Measurements from ENCODE around the gene WNT7B.

Gene WNT7B

GRCh38 chr22:45971408-45972028 is 5.4 kb downstream of the WNT7B start:
- peak; percentile 64 for DNase-seq (ENCODE audit: low spot score)

GRCh38 chr22:45970705-45971407 is 6.1 kb downstream of the WNT7B start:
- peak; percentile 75 for DNase-seq (ENCODE audit: low spot score)

- DNase-seq (ENCODE audit: low spot score) = no peak
These were observed 7.0 kb downstream of the WNT7B start for GRCh38 chr22:45969801-45970470.

GRCh38 chr22:45969414-45969799 is 7.6 kb downstream of the WNT7B start:
- DNase-seq (ENCODE audit: low spot score) = peak; percentile 76

- DNase-seq (ENCODE audit: low spot score) = no peak
These were observed 8.1 kb downstream of the WNT7B start for GRCh38 chr22:45968751-45969413.

GRCh38 chr22:45968003-45968650 is 8.8 kb downstream of the WNT7B start:
- DNase-seq (ENCODE audit: low spot score) = no peak

GRCh38 chr22:45966895-45967365 is 10.0 kb downstream of the WNT7B start:
- DNase-seq (ENCODE audit: low spot score) = peak; percentile 60

- DNase-seq (ENCODE audit: low spot score) = no peak
These were observed 10.6 kb downstream of the WNT7B start for GRCh38 chr22:45966320-45966894.

- no peak for DNase-seq (ENCODE audit: low spot score)
These were observed 11.4 kb downstream of the WNT7B start for GRCh38 chr22:45965563-45965962.

GRCh38 chr22:45964926-45965527 is 11.9 kb downstream of the WNT7B start:
- no peak for DNase-seq (ENCODE audit: low spot score)

GRCh38 chr22:45964372-45964771 is 12.6 kb downstream of the WNT7B start:
- DNase-seq (ENCODE audit: low spot score) = no peak

- DNase-seq (ENCODE audit: low spot score) = no peak
These were observed 13.1 kb downstream of the WNT7B start for GRCh38 chr22:45963821-45964220.

- no peak for DNase-seq (ENCODE audit: low spot score)
These were observed 14.1 kb downstream of the WNT7B start for GRCh38 chr22:45962756-45963324.

- DNase-seq (ENCODE audit: low spot score) = no peak
These were observed 14.6 kb downstream of the WNT7B start for GRCh38 chr22:45962434-45962718.

GRCh38 chr22:45961679-45962433 is 15.1 kb downstream of the WNT7B start:
- DNase-seq (ENCODE audit: low spot score) = no peak

- no peak for DNase-seq (ENCODE audit: low spot score)
These were observed 16.2 kb downstream of the WNT7B start for GRCh38 chr22:45960477-45961386.

- DNase-seq (ENCODE audit: low spot score) = no peak
These were observed 17.1 kb downstream of the WNT7B start for GRCh38 chr22:45959719-45960476.

GRCh38 chr22:45958971-45959370 is 18.0 kb downstream of the WNT7B start:
- DNase-seq (ENCODE audit: low spot score) = no peak

GRCh38 chr22:45957826-45958225 is 19.1 kb downstream of the WNT7B start:
- DNase-seq (ENCODE audit: low spot score) = no peak

Data from ecto neural progenitor cell (in vitro differentiated cells).